IPS DF 6.9 (cell line): ENCODE results near the gene TIAM1.

Experiments used
- DNase-seq: peaks from one replicate; pipeline ENCODE4 v3.0.0-alpha.2; 2013; ENCODE audit warnings: low read depth, low spot score
- H3K27ac ChIP-seq: one replicate; pipeline ENCODE4 v1.5.1; 2013; ENCODE audit warnings: low read length, control low read depth
- H3K27me3 ChIP-seq: 2 replicates; pipeline ENCODE4 v1.6.1; 2013; ENCODE audit warnings: mild to moderate bottlenecking, low read length; ENCODE audit not compliant: control insufficient read depth, insufficient read depth
- H3K36me3 ChIP-seq: 2 replicates; pipeline ENCODE4 v1.6.1; 2013; ENCODE audit warnings: low read length; ENCODE audit not compliant: control insufficient read depth, insufficient read depth
- H3K4me1 ChIP-seq: 2 replicates; pipeline ENCODE4 v1.6.1; 2013; ENCODE audit warnings: low read length; ENCODE audit not compliant: control insufficient read depth, insufficient read depth
- H3K4me3 ChIP-seq: 2 replicates; pipeline ENCODE4 v1.5.1; 2013; ENCODE audit warnings: mild to moderate bottlenecking, low read length
- H3K9me3 ChIP-seq: 2 replicates; pipeline ENCODE4 v1.6.1; 2013; ENCODE audit warnings: low read length, inconsistent platforms; ENCODE audit not compliant: control insufficient read depth, insufficient read depth
- WGBS: extraction: QIAGEN DNeasy Blood & Tissue Kit; methylation state at CpG from one replicate; pipeline ENCODE4 v1.1.7; 2013; ENCODE audit warnings: mixed read lengths, missing lambda C conversion rate; ENCODE audit not compliant: insufficient read length, insufficient coverage; 5-methylcytosine and 5-hydroxymethylcytosine counted together

Gene TIAM1

DNA sequence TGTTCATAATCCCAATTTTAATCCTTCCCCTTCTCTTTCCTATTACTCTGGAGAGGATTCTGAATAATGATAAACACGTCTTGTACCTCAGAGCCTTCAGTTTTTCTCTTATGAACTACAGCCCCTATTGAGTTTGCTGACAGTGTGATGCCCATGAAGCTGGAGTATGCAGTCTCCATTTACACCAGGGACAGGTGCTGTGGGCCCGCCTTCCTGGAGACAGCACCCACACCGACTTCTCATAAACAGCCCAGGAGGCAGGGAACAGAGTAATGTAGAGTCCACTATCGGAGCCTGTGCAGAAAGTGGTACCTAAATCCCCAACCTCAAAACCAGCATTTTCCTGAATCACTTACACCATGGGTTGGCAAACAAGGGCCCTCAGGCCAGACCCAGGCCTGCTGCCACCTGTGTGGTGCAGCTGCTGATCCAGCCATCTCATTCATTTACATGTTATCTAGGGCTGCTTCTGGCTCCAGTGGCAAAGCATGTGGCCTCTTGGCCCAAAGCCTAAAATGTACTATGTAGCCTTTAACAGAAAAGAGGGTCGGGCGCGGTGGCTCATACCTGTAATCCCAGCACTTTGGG lies 210.7 kb downstream of the TIAM1 start:
- WGBS, result no CpG with 5 or more reads among the region's 7 CpGs

DNA sequence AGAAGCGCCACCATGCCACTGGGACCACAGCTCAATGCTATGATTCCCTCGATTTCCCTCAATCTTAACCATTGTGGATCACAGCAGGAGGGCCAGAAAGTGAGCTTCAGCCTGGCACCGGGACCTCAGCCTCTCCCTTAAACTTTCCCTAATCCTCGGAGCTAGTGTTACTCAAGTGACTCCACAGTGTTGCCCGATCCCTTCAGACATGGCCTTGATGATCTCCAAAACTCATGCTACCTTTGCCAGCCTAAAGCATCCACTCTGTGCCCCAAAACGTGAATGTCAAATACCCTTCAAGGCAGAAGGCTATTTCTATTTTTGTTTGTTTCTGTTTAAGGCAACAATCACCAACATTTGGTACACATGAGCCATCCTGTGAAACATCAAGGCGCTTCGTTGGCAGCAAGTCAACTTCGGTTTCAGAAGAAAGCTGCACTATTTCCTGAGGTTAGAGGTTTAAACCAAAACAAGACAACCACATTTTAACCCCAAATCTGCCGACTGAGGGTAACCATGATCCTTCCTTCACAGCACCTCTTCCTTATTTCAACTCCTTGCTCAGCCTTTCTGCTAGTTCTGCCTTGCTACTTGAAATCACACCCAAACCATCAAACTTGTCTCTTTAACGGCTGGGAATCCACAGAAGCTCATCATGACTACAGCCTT lies 211.4 kb downstream of the TIAM1 start:
- DNase-seq, result no peak
- Histone ChIP-seq H3K9me3 (no peaks in the 10 kb centered on the region), H3K36me3 (0 out of 2 replicates have a peak, but pooled peaks cover 4% of the 10 kb centered on the region), H3K27ac (no peak overlapping the region), H3K27me3 (no peaks in the 10 kb centered on the region), H3K4me1 (no peaks in the 10 kb centered on the region), H3K4me3 (no peak overlapping the region)
- WGBS, result no CpG with 5 or more reads among the region's 11 CpGs

More for the DNA sequence above, 210.7 kb downstream of the TIAM1 start:
- Histone ChIP-seq H3K4me3 (no peak overlapping the region), H3K27me3 (no peaks in the 10 kb centered on the region), H3K4me1 (no peaks in the 10 kb centered on the region), H3K9me3 (no peaks in the 10 kb centered on the region), H3K27ac (no peak overlapping the region), H3K36me3 (0 out of 2 replicates have a peak, but pooled peaks cover 4% of the 10 kb centered on the region)
- no peak for DNase-seq

DNA sequence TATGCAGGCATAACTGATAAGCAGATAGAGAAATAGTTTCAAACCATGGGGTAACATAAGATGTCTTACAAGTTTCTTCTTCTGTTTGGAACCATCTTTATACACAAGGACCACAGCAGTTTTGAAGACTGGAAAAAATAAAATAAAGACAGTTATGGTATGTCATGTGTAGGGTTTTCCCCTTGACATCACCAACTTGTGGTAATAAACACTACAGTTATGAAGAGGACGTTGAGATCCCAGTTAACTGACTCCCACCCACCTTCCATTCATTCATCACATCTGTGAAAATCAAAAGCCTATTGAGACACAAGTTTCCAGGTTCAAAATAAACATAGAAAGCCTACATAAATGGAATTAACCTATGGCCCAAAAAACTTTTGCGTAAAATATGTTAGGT lies 213.2 kb downstream of the TIAM1 start:
- no peak for DNase-seq
- H3K4me3 ChIP-seq, result no peak overlapping the region
- H3K4me1 ChIP-seq, result no peaks in the 10 kb centered on the region
- no peaks in the 10 kb centered on the region for H3K27me3 ChIP-seq
- 0 out of 2 replicates have a peak, but pooled peaks cover 4% of the 10 kb centered on the region for H3K36me3 ChIP-seq
- WGBS, result no CpG with 5 or more reads among the region's 2 CpGs
- H3K27ac ChIP-seq, result no peak overlapping the region
- H3K9me3 ChIP-seq, result no peaks in the 10 kb centered on the region

DNA sequence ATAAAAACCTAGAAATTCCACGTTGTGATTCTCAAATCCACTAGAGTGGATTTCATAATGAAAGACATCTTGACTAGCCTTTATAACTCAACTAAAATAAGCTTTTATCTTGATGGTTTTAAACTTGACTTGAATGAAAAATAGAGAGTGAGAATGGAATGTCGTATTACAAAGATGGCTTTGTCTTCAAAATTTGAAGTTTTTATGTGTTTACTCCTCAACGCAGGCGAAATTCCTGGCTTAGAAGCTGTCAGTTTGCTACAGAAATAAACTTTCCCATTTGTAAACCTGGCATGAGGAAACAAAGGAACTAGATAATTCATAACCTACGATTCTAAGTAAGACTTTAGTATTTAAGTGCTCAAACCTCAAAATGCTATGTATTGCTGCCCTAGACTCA lies 215.8 kb downstream of the TIAM1 start:
- WGBS, result 100% methylated on average over 1 of the region's 5 CpGs
- Histone ChIP-seq H3K4me1 (no peaks in the 10 kb centered on the region), H3K36me3 (0 out of 2 replicates have a peak, but pooled peaks cover under 1% of the 10 kb centered on the region), H3K4me3 (no peak overlapping the region), H3K27ac (no peak overlapping the region), H3K9me3 (no peaks in the 10 kb centered on the region), H3K27me3 (no peaks in the 10 kb centered on the region)
- no peak for DNase-seq

DNA sequence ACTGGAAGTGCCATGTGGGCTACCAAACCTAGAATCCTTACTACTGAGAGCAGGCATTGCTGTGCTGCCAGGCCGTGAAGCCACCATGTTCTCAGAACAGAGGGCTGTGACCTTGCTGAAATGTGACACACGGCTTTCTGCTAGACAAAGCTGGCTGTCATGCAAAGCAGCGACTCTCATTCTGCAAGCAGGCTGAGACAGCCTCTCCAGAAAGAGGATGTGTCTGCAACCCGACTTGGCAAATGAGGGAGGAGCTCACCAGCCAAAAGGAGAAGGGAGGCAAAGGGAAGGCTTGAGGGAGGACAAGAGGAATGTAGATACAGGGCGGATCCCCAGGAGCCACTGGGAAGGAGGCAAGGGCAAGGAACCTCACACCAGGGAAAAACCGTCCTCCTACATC lies 220.1 kb downstream of the TIAM1 start:
- no peaks in the 10 kb centered on the region for H3K27me3 ChIP-seq
- H3K9me3 ChIP-seq, result no peaks in the 10 kb centered on the region
- no peak overlapping the region for H3K27ac ChIP-seq
- no peak for DNase-seq
- WGBS, result no CpG with 5 or more reads among the region's 6 CpGs
- H3K4me1 ChIP-seq, result no peaks in the 10 kb centered on the region
- no peak overlapping the region for H3K4me3 ChIP-seq
- no peaks in the 10 kb centered on the region for H3K36me3 ChIP-seq

DNA sequence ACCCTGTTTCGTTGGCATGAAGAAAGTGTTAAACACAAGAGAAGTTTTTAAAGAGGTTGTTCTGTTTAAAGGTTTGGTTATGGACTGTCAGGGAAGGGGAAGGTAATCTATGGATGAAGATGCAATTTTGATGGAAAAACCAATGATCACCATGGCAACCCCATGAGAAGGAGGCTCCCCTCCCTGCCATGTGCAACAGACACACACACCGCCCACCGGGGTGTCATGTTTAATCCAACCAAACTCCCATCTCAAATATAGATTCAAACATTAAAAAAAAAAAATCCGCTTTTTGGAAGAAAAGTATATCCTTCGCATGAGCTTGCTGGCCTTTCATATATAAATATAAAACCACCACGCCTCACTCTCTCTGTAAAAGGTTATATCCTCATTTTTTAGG lies 224.9 kb downstream of the TIAM1 start:
- WGBS, result 100% methylated on average over 1 of the region's 6 CpGs
- H3K27ac ChIP-seq, result no peak overlapping the region
- no peak overlapping the region for H3K4me3 ChIP-seq
- no peaks in the 10 kb centered on the region for H3K36me3 ChIP-seq
- no peaks in the 10 kb centered on the region for H3K27me3 ChIP-seq
- no peak for DNase-seq
- H3K4me1 ChIP-seq, result 0 out of 2 replicates have a peak, but pooled peaks cover 1% of the 10 kb centered on the region
- H3K9me3 ChIP-seq, result no peaks in the 10 kb centered on the region

DNA sequence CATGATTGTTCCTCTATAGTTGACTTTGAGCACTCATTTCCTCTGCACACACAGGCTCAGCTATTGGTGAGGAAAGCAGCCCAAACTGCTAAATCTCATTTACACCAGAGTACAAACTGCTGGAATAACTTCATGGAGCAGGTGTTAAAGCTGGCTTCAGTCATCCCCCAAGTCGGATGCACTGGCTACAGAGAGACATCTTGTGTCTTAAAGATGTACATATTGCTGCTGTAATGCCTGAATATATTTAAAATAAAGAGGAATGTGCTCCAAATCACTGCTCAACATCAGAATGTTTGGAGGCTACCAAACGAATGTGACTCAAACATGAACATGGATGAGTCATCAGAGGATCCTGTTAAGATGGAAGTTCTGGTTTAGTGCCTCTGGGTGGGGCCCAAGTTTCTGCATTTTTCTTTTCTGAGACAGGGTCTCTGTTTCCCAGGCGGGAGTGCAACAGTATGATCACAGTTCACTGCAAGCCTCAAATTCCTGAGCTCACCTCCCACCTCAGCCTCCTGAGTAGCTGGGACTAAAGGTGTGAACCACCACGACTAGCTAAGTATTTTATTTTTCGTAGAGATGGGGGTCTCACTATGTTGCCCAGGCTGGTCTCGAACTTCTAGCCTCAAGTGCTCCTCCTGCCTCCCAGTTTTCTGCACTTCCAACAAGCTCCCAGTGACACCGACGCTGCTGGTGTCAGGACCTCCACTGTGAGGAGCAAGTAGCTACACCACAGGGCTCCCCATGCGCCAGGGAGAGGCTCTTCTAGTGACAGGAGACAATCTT lies 226.7 kb downstream of the TIAM1 start:
- no peak overlapping the region for H3K27ac ChIP-seq
- WGBS, result no CpG with 5 or more reads among the region's 9 CpGs
- H3K27me3 ChIP-seq, result no peaks in the 10 kb centered on the region
- DNase-seq, result no peak
- no peak overlapping the region for H3K4me3 ChIP-seq
- no peaks in the 10 kb centered on the region for H3K36me3 ChIP-seq
- H3K4me1 ChIP-seq, result 0 out of 2 replicates have a peak, but pooled peaks cover 1% of the 10 kb centered on the region
- no peaks in the 10 kb centered on the region for H3K9me3 ChIP-seq

DNA sequence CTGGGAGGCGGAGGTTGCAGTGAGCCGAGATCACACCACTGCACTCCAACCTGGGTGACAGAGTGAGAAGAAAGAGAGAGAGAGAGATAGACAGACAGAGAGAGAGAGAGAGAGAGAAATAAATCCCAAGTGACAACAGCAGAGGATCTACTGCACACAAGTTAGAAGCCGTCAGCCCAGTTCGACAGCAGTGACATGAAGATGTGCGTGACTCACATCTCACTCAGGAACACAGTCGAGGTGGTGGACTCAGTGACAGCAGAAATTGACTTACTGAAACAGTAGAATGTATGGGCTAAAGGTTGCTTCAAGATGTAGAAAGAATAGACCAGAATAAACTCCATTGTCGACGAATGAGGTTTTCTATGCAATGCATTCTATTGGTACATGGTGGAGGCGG lies 228.8 kb downstream of the TIAM1 start:
- H3K9me3 ChIP-seq, result no peaks in the 10 kb centered on the region
- DNase-seq, result no peak
- H3K4me1 ChIP-seq, result 0 out of 2 replicates have a peak, but pooled peaks cover 1% of the 10 kb centered on the region
- no peak overlapping the region for H3K27ac ChIP-seq
- no CpG with 5 or more reads among the region's 9 CpGs for WGBS
- no peaks in the 10 kb centered on the region for H3K27me3 ChIP-seq
- no peak overlapping the region for H3K4me3 ChIP-seq
- H3K36me3 ChIP-seq, result no peaks in the 10 kb centered on the region

DNA sequence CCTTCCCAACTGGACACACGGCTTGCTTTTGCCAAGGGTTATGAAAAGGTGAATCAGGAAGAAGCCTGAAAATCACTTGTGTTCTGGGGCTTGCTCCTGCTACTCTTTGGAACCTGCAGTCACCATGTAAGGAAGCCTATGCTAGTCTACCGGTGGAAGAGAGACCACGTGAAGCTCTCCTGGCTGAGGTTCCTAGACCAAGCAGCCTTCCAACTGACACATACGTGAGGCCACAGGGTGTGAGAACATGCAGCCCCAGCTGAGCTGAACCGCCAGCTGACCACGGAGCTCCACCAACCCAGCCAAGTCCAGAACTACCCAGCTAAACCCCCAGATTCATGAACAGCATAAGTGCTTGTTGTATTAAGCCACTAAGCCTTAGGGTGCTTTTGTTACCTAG lies 233.0 kb downstream of the TIAM1 start:
- H3K9me3 ChIP-seq, result no peaks in the 10 kb centered on the region
- no CpG with 5 or more reads among the region's 6 CpGs for WGBS
- no peak overlapping the region for H3K4me3 ChIP-seq
- H3K36me3 ChIP-seq, result no peaks in the 10 kb centered on the region
- no peaks in the 10 kb centered on the region for H3K27me3 ChIP-seq
- no peaks in the 10 kb centered on the region for H3K4me1 ChIP-seq
- no peak for DNase-seq
- no peak overlapping the region for H3K27ac ChIP-seq

DNA sequence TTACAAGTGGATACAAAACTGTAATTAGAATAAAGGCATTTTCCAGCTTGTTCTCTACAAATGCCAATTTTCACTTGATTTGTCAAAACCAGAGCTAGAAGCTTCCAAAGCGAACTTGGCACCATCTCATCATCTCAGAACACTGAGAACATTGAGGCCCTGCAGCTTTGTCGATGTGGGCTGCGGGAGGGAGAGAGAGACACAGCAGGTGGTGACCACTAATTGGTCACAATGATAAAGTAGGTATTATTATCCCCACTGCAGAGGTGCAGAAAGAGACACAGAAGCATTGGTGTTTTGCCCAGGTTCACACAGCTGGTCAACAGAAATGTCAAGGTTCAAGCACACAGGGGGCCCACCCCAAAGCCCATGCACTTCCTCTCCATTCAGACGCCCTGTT lies 233.6 kb downstream of the TIAM1 start:
- Histone ChIP-seq H3K27me3 (no peaks in the 10 kb centered on the region), H3K4me1 (no peaks in the 10 kb centered on the region), H3K4me3 (no peak overlapping the region), H3K36me3 (no peaks in the 10 kb centered on the region), H3K9me3 (no peaks in the 10 kb centered on the region), H3K27ac (no peak overlapping the region)
- no peak for DNase-seq
- WGBS, result no CpG with 5 or more reads among the region's 4 CpGs
